Skeletal muscle satellite cell (primary cell): Measurements from ENCODE around the gene SUFU.

Experiments
- H3K27me3 ChIP-seq: 2 replicates; pipeline ENCODE4 v1.7.0; 2013; ENCODE audit warnings: low read length; ENCODE audit not compliant: control insufficient read depth, insufficient read depth
- H3K36me3 ChIP-seq: 2 replicates; pipeline ENCODE4 v1.7.0; 2013; ENCODE audit warnings: mild to moderate bottlenecking, control low read depth, low read length; ENCODE audit not compliant: insufficient read depth
- H3K4me1 ChIP-seq: 2 replicates; pipeline ENCODE4 v1.7.0; 2013; ENCODE audit warnings: low read length; ENCODE audit not compliant: control insufficient read depth, insufficient read depth
- H3K4me2 ChIP-seq: 2 replicates; pipeline ENCODE4 v1.7.0; 2013; ENCODE audit warnings: mild to moderate bottlenecking, low read length
- H3K4me3 ChIP-seq: 2 replicates; pipeline ENCODE4 v1.7.0; 2013; ENCODE audit warnings: low read length
- H3K9ac ChIP-seq: 2 replicates; pipeline ENCODE4 v1.7.0; 2013; ENCODE audit warnings: mild to moderate bottlenecking, low read depth, low read length, moderate library complexity
- H3K9me3 ChIP-seq: replicated peaks from 2 replicates; pipeline ENCODE4 v1.7.0; 2013; ENCODE audit warnings: mild to moderate bottlenecking, control low read depth, low read length

The SUFU gene

DNA sequence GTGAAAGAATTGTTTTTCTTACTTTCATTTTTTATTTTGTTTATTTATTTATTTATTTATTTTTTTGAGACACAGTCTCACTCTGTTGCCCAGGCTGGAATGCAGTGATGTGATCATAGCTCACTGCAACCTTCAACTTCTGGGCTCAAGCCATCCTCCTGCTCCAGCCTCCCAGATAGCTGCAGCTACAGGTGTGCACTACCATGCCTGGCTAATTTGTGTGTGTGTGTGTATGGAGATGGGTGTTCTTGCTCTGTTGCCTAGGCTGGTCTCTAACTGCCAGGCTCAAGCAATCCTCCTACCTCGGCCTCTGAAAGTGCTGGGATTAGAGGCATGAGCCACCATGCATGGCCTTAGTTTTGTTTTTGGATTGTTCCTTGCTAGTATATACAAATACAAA is 85.1 kb downstream of the SUFU start:
- no peak overlapping the region for H3K4me2 ChIP-seq
- no peak overlapping the region for H3K9ac ChIP-seq
- H3K27me3 ChIP-seq = no peaks in the 10 kb centered on the region
- peaks cover 7% of the 10 kb centered on the region for H3K4me1 ChIP-seq
- H3K36me3 ChIP-seq = no peaks in the 10 kb centered on the region
- H3K9me3 ChIP-seq = no peaks in the 10 kb centered on the region
- no peak overlapping the region for H3K4me3 ChIP-seq

DNA sequence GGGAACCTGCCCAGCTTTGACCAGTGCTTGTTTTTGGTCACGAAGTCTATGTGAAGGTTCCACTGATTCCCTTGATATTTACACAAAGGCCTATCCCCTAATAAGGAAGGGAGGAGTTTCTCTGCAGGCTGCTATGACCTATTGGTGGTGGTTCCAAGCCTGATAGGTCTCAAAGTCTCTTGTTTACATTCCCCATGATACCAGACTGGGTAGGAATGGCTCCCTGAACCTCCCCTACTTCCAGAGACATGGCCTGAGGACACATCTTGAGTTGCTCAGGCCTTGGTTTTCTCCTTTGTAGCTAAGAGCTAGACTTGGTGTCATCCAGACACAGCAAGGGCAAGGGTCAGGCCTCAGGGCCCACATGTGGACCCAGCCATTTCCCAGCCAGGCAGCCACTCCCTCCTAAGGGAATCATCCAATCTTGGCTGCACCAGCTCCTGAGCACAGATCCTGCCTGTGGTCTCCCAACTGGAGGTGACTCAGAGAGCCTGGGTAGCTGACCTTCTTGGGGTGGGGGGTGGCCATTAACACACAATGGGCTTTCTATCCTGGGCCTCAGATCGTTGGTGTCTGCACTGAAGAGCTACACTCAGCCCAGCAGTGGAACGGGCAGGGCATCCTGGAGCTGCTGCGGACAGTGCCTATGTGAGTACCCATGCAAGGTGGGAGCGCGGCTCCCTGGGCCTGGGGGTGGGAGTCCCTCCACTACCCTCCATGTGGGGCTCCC is 89.5 kb downstream of the SUFU start:
- no peak overlapping the region for H3K9ac ChIP-seq
- H3K9me3 ChIP-seq = no peaks in the 10 kb centered on the region
- no peaks in the 10 kb centered on the region for H3K27me3 ChIP-seq
- H3K4me1 ChIP-seq = peaks cover 19% of the 10 kb centered on the region
- H3K36me3 ChIP-seq = peaks cover 4% of the 10 kb centered on the region
- H3K4me2 ChIP-seq = no peak overlapping the region
- H3K4me3 ChIP-seq = no peak overlapping the region

DNA sequence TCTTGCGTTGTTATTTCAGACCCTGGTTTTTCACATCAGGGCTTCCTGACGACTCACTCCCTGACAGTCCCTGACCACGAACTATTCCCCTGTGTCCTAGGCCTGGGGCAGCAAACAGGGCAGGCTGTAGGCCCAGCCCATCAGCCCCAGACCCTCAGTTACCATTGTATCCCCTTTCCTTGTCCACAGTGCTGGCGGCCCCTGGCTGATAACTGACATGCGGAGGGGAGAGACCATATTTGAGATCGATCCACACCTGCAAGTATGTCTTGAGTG is 90.0 kb downstream of the SUFU start:
- Histone ChIP-seq H3K27me3 (no peaks in the 10 kb centered on the region), H3K9ac (no peak overlapping the region), H3K4me3 (no peak overlapping the region), H3K4me2 (no peak overlapping the region), H3K4me1 (peaks cover 19% of the 10 kb centered on the region), H3K36me3 (peaks cover 7% of the 10 kb centered on the region), H3K9me3 (no peaks in the 10 kb centered on the region)

DNA sequence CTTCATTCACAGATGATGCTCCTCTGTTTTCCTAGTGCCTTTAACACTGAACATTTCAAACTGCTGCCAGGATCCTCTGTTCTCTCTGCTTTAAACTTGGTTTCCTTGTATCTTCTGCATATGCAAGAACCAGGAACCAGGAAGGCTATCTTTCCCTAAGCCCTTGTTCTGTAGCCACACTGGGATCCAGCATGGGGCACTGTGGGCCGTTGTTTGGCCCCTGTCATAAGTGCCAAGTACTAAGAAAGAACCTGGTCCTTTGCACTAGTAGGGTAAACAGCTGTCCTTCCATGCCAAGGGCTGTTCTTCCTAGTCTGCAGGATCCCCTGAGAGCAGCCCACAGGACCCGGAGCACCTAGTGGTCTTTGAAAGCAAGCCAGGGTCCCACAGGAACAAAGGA is 91.5 kb downstream of the SUFU start:
- Histone ChIP-seq H3K27me3 (no peaks in the 10 kb centered on the region), H3K4me2 (no peak overlapping the region), H3K4me3 (no peak overlapping the region), H3K9me3 (no peaks in the 10 kb centered on the region), H3K4me1 (peaks cover 19% of the 10 kb centered on the region), H3K9ac (no peak overlapping the region), H3K36me3 (peaks cover 20% of the 10 kb centered on the region)

DNA sequence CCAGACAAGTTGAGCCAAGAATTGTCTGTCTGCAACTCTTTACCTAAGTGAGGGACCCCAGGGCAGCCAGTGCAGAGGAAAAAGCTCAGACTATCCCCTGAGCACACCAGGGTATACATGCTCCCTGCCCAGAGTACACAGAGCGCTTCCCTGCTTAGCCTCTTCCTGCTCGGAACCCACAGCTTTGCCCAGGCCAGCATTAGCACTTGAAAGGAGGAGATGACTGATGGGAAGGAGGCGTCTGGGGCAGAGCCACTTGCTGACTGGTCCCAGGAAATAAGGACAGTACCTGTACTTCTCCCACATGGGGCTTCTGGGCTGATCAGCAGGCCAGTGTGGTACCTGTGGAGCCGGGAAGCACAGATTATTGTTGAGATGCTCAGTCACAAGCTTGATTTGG is 92.1 kb downstream of the SUFU start:
- Histone ChIP-seq H3K9me3 (no peaks in the 10 kb centered on the region), H3K4me2 (no peak overlapping the region), H3K27me3 (no peaks in the 10 kb centered on the region), H3K4me1 (peaks cover 19% of the 10 kb centered on the region), H3K4me3 (no peak overlapping the region), H3K9ac (no peak overlapping the region), H3K36me3 (peaks cover 21% of the 10 kb centered on the region)

DNA sequence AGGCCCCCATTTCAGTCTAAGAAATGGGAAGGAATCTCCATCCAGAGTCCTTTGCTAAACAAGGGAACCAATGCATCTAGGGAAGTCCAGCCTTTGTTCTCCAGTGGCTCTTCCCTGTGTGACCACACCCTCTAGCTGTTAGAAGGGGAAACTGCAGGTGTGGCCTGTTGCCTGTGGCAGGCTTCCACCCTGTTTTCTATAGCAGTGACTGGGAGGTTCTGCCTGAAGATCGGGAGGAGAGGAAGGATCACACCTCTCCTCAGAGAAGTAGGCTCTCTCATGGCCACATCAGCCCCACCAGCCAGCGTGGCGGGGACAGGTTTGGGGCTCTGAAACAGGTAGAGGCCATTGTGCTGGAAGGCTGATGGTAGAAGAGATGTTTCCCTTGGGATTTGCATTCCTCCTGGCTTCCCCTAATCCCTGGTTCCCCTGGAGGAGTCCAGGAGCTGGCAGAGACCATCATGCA is 92.8 kb downstream of the SUFU start:
- no peak overlapping the region for H3K4me2 ChIP-seq
- H3K36me3 ChIP-seq = peaks cover 21% of the 10 kb centered on the region
- H3K9me3 ChIP-seq = no peaks in the 10 kb centered on the region
- H3K27me3 ChIP-seq = no peaks in the 10 kb centered on the region
- H3K4me3 ChIP-seq = no peak overlapping the region
- H3K4me1 ChIP-seq = peaks cover 19% of the 10 kb centered on the region
- no peak overlapping the region for H3K9ac ChIP-seq

DNA sequence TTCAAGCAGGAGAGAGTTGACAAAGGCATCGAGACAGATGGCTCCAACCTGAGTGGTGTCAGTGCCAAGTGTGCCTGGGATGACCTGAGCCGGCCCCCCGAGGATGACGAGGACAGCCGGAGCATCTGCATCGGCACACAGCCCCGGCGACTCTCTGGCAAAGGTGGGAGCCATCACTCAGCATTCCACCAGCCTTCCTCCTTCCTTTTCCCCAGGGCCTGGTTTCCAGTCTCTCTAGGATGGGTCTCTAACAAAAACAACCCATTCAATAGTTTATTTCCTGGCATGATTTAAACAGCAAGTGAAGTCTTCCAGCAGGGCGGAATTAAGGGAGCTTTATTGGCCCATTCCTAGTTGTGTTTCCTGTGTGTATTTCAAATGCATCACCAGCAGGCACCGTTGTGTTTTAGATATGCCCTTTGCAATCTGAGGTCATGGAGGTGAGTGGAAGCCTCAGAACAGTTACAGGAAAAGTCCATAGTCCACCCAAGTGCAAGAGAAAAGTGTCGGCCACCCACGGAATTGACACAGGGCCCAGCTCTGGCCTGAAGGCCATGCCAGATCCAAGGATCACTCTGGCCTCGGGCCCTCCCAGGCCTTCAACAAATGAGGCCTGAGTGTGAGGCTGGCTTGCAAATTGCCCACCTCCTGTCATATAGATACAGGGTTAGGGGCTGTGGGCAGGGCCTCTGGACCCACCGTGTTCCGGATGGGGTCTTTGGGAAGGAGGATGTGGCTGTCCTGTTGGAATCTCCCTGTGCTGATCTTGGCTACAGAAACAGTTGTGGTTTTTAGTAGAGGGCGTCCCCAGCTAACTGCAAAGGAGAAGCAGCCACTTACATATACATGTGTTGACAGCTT is 93.6 kb downstream of the SUFU start:
- Histone ChIP-seq H3K27me3 (no peaks in the 10 kb centered on the region), H3K9ac (peak overlapping the region; percentile 36), H3K4me3 (no peak overlapping the region), H3K9me3 (no peaks in the 10 kb centered on the region), H3K4me2 (no peak overlapping the region), H3K4me1 (peaks cover 19% of the 10 kb centered on the region), H3K36me3 (peaks cover 21% of the 10 kb centered on the region)

DNA sequence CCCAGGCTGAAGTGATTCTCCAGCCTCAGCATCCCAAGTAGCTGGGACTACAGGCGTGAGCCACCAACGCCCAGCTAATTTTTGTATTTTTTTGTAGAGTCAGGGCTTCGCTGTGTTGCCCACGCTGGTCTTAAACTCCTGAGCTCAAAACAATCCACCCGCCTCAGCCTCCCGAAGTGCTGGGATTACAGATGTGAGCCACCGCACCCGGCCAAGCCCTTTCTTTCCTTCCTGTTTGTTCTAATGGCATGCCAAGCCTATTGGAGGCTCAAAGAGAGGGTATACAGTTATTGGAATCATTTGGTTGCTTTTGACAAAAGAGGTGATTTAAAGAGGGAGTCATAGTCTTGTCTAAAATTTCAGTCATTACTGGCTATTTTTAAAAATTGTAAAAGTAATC is 94.5 kb downstream of the SUFU start:
- no peak overlapping the region for H3K4me2 ChIP-seq
- H3K4me1 ChIP-seq = peaks cover 21% of the 10 kb centered on the region
- no peaks in the 10 kb centered on the region for H3K27me3 ChIP-seq
- no peak overlapping the region for H3K4me3 ChIP-seq
- H3K9me3 ChIP-seq = no peaks in the 10 kb centered on the region
- peaks cover 25% of the 10 kb centered on the region for H3K36me3 ChIP-seq
- no peak overlapping the region for H3K9ac ChIP-seq

DNA sequence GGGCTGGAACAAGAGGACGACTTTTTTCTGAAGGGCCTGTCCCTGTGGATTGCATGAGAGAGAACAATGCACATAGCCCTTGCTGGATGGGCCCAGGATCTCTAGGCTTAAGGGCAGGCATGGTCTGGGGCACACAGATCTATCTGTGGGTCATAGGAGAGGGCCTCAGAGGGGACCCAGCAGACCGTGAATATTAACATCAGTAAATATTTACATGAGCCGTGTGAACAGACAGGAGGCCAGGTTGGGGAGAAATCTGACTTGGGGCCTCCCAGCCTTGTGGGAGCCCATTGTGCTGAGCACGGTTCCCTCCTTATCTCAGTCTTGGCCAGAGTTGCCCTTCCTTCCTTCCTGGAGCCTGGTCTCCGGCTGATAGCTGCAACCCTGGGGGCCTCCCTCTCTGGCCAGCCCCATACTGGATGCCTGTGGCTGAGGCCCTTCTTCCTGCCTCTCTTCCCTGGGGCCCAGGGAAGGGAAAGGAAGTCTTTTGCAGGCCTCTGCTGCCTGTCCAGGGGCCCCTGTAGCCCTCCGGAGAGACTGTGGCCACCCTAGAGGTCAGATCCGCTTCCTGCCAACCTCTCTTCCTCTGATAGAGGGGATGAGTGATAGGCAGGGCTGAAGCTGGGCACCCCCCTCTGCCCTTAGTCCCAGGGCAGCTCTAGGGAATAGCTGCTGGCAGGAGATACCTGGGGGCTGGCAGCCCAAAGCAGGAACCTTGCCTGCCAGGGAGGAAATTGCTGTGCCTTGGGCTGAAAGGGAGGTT is 96.0 kb downstream of the SUFU start:
- Histone ChIP-seq H3K4me2 (no peak overlapping the region), H3K9me3 (no peaks in the 10 kb centered on the region), H3K9ac (no peak overlapping the region), H3K4me3 (no peak overlapping the region), H3K36me3 (peaks cover 25% of the 10 kb centered on the region), H3K27me3 (no peaks in the 10 kb centered on the region), H3K4me1 (peaks cover 30% of the 10 kb centered on the region)

DNA sequence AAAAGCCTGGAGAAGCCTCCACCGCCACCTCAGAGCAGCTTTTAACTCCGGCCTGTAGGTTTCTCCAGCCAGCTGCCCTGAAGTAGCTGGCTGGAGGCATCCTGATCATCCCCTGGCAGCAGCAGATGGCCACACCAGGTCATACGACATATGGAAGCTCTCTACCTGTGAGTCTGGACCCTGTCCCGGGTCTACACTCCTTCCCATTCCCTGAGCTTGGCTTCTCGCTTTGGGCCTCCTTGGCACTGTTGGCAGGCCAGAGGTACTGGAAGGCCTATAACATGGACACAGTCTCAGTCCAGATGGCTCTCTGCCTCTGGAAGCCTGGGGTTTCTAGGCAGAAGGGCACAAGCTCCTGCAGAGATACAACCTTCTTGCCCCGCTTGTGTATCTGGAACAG is 97.0 kb downstream of the SUFU start:
- peaks cover 25% of the 10 kb centered on the region for H3K36me3 ChIP-seq
- H3K27me3 ChIP-seq = no peaks in the 10 kb centered on the region
- H3K9ac ChIP-seq = no peak overlapping the region
- H3K9me3 ChIP-seq = no peaks in the 10 kb centered on the region
- H3K4me1 ChIP-seq = peaks cover 39% of the 10 kb centered on the region
- no peak overlapping the region for H3K4me2 ChIP-seq
- H3K4me3 ChIP-seq = no peak overlapping the region

DNA sequence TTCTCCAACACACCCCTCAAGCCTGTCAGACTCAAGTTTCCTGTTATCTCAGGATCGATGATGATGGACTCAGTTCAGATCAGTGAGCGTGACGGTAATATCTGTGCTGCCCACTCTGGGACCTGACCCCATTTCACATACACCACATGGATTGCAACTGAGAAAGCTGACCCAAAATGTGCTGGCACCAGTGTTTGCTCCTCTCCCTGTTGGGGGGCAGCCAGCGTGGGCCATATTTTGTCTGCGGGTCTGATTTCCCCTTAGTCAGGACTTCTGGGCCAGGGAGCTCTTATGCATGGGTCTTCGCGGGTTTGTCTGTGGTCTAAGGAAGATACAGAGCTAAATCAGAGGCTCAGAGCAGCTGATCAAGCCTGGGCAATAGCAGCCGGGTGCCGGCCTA is 97.9 kb downstream of the SUFU start:
- Histone ChIP-seq H3K4me3 (no peak overlapping the region), H3K36me3 (peaks cover 25% of the 10 kb centered on the region), H3K9ac (no peak overlapping the region), H3K4me2 (no peak overlapping the region), H3K9me3 (no peaks in the 10 kb centered on the region), H3K27me3 (no peaks in the 10 kb centered on the region), H3K4me1 (peaks cover 41% of the 10 kb centered on the region)
